Stimulated activated CD4-positive, alpha-beta T cell treated with anti-CD3 and anti-CD28 coated beads, TNF-alpha, amount 100 ng/mL, for 24 hours (primary cell): ENCODE measurements around the gene RPS17.
"Not testable (repeated sequence)": the region's sequence is repeated elsewhere in the genome, so short reads cannot be mapped to it uniquely, and the experiment has no call there.

Experiments used
- DNase-seq, 3 experiments: peaks; one replicate each; pipeline ENCODE4 v3.0.0-alpha.2; 2020; ENCODE audit warnings: low read depth in 3 of 3

RPS17 gene

GRCh38 chr15:82545478-82545877, 5.2 kb upstream of the RPS17 start:
- no peak for DNase-seq

DNA sequence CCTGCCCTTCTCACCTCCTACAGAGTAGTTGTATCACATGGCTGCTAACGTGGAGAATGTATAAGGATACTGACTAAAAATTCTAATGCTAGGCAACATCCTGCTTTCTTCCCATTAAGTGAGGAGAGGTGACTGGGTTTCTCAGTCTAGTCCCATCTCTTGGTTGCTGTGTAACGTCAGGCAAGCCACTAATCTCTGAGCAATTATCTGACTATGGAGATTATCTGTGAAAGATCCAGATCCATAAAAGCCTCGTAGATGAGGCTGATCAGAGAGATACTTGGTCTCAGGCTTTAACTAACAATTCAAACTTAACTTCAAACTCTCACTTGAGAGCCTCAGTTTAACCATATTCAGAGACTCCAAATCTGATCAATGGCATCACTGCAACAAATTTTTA, 4.7 kb upstream of the RPS17 start:
- DNase-seq = no peak

DNA sequence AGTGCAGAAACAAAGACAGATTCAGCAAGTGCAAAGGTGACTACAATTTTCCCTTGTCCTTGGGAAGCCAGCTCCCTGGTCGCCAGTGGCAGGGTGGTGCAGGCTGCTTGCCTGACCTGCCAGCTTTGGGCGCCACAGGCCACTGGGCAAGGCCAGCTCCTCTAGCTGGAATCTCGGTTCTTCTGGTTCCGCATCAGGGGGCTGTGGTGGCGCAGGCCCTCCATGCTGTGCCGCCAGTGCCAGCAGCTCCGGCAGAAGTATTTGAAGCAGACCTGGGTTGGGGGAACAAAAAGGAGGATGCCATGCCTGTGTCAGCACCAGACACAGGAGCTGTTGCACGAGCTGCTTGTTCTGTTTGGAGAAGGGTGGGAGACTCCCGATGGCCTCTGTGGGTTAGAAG, 4.2 kb upstream of the RPS17 start:
- no peak for DNase-seq

DNA sequence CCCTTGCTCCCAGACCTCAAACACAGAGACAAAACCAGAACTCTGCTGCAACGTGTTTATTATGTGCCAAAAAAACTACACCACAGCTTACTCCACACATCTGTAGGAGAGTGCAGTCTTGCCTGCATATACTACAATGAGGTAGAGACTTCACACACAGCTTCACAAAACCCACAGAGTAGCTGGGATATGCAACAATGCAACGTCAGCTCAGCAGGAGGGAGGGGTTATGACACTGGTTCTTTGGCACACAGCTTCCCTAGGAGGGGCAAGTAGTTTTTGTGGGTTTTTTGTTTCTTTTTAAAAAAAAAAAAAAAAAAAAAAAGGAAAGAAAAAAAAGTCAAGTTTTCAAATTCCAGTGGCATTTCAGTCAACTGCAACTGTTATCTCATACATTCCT, 2.9 kb upstream of the RPS17 start:
- no peak for DNase-seq

DNA sequence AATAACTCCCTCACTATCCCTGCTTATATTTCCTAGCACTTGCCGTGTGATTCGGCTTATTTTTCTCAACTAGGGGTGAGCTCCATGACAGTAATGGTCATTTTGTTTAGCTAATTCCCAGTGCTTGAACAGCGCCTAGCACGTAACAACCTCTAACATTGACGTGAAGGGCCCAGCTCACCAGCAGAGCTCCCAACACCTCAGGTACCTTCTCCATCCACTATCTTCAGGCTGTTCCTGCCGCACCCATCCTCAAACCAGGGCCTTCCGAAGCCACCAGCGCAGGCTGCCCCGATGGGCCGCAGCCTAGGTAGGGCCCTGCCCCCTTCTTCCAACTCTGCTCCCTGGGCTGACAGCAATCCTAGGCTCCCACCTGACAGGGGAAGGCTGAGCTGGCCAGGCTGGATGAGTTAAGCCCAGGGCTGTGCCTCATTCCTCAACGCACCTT, 751 bp upstream of the RPS17 start:
- no peak for DNase-seq

DNA sequence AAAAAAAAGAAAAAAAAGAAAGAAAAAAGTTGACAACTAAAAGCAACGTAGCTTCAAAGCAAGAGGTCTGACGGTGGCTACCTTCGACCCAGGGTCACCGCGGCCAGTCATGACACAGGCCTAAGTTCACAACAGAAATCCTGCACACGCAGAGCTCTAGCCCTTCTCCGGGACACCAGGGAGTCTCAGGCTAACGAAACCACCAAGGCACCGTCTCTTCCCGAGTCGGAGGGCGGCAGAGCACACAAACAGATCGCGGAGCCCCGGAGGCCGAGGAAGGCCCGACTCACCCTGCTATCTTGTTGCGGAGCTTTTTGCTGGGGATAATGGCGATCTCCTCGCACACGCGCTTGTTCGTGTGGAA, 584 bp downstream of the RPS17 start:
- DNase-seq = no peak

- peak in 1 of 3 experiments; percentile 32 for DNase-seq
Observed at GRCh38 chr15:82538961-82539690, 1.1 kb downstream of the RPS17 start.

GRCh38 chr15:82537351-82537908, 2.8 kb downstream of the RPS17 start:
- no peak for DNase-seq

DNA sequence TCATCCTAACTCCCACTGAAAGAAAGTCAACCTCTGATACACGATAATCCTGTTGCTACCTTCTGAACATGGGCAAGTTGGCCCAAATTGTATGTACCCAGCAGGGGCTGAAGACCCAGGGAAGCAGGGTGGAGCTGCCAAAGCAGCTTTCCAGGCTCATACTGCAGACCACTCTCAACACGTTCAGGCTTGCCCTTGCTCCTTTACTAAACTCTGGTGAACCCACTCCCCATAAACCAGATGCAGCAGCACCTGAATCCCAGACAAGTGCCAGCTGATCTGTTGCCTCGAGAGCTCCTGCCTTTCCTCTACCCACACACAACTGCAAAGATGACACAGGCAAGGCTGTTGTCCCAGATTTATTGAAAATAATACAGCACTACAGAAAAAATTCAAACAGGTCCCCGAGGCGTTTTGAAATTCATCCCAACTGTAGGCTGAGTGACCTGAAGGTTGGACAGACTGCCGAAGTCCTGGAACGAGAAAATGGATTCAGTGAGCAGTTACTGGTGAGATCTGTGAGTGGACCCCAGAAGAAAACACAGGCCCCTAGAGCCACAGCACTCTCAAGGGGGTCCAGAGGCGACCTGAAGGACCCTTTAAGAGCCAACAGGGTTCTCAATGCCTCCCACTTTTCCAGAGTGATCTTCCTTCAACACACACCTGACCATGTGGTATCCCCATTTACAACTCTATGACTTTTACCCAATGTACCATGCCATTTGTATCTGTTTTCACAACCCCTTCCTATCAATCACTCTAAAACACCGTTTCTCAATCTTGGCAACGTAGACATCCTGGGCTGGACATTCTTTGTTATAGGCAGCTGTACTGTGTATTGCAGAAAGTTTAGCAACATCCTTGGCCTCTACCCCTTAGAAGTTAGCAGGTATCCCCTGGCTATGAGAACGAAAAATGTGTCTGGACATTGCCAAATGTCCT, 3.6 kb downstream of the RPS17 start:
- no peak for DNase-seq

- no peak for DNase-seq
Observed at GRCh38 chr15:82535566-82536408, 4.5 kb downstream of the RPS17 start.

DNA sequence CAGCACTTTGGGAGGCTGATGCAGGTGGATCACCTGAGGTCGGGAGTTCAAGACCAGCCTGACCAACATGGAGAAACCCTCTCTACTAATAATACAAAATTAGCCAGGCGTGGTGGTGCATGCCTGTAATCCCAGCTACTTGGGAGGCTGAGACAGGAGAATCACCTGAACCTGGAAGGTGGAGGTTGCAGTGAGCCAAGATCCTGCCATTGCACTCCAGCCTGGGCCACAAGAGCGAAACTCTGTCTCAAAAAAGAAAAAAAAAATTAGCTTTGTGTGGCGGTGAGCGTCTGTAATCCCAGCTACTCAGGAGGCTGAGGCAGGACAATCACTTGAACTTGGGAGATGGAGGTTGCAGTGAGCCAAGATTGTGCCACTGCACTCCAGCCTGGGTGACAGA, 5.1 kb downstream of the RPS17 start:
- not testable (repeated sequence) for DNase-seq

DNA sequence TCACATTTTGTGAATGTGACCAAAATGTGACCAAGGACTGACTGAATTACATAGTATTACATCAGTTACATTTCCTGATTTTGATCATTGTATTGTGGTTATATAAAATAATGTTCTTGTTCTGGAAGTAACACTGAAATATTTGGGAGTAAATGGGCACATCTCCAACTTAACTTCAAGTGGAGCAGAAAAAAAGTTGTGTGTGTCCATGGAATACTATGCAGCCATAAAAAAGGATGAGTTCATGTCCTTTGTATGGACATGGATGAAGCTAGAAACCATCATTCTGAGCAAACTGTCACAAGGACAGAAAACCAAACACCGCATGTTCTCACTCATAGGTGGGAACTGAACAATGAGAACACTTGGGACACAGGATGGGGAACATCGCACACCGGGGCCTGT, 5.8 kb downstream of the RPS17 start:
- not testable (repeated sequence) for DNase-seq

GRCh38 chr15:82533801-82534200, 6.5 kb downstream of the RPS17 start:
- DNase-seq = no peak

DNA sequence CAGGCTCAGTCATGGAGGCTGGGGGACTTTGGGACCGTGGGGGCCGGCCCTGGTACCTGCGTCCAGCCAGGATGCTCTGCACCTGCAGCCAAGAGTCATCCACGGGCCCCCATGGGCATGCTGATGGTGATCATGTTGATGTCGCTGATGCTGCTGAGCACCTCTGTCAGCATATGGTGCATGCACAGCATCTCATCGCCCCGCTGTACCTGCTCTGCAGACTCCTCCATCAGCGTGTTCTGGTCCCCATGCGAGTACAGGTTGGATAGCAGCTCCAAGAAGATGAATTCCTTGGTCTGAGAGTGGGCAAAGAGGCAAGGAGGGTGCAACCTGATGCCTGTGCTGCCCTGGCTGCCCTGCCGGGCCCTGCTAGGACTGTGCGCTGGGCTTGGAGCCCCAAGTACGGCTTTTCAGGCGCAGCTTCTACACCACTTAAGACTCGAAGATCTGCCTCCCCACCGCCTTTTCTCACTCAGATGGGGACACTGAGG, 7.2 kb downstream of the RPS17 start:
- no peak for DNase-seq

GRCh38 chr15:82532383-82532990, 7.8 kb downstream of the RPS17 start:
- no peak for DNase-seq

GRCh38 chr15:82531496-82532382, 8.5 kb downstream of the RPS17 start:
- no peak for DNase-seq

DNA sequence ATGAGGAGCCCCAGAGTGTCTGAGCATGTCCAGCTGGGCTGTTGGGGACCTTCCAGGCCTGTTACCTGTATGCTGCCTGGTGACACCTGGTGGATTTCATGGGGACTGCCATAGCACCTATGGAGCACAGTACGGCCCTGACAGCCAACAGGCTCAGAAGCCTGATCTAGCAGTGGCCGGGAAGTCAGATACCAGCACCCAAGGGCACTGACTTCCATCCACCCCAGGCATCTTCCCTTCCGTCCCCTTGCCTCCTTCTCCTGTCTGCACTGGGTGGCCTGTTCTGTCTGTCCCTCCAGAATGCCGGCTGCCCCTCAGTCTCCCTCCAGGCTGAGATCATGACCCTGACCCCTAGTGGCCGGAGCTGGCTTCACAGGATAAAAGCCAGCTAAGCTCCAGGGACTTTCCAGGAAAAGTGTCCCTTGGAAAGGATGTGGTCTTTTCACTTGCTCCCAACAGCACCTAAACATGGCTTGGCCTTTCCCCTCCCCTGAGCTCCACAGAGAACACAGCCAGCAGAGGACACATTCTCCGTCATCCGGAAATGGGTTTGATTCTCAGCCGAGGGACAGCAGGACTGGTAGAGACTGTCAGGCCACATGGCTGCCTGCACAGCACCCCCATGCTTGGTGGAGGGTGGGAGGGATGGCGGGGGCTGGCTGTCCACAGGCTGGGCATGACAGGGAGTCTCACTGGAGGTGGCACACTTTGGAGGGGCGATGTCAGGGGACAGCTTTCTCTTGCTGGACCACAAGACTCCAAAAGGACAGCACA, 9.5 kb downstream of the RPS17 start:
- peak; percentile 36 to 61 (median 56) for DNase-seq

DNA sequence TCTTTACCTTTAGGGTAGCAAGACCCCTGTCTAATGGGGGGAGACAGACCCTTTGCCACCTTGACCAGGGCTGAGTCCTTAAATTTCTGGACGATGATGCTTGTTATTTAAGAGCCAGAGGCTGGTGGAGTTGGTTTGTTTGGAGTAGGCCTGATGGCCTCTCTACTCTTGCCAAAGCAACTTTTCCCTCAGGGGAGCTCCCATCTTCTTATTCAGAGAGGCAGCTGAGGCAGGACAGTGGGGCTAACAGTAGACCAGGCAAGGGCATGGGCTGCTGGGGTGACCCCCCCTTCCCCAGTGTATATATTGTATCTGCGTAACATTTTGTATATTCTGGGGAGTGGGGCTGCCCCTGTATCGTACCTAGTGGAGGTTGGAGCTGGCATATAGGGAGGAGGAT, 10.3 kb downstream of the RPS17 start:
- DNase-seq = no peak

GRCh38 chr15:82513587-82513986, 26.7 kb downstream of the RPS17 start:
- DNase-seq = not testable (repeated sequence)
